ENCODE data around the gene MRPL10.

- TF ChIP-seq RBBP5 (IDR thresholded peaks at IDR 0.05; ENCODE audit: borderline replicate concordance, low read depth, low read length) (no peak), NRF1 (IDR thresholded peaks at IDR 0.05; ENCODE audit: low read depth, low read length) (no peak), POLR2A (IDR thresholded peaks at IDR 0.05; ENCODE audit: control extremely low read depth in 1 of 2, low read depth in 2 of 2, low read length in 2 of 2) (no peak), TAF1 (IDR thresholded peaks at IDR 0.05; ENCODE audit: low read depth, low read length) (no peak), HDAC2 (IDR thresholded peaks at IDR 0.05; ENCODE audit: borderline replicate concordance in 1 of 2, low read depth in 2 of 2, low read length in 2 of 2) (no peak), CTCF (IDR thresholded peaks at IDR 0.05; ENCODE audit: control extremely low read depth in 1 of 3, insufficient read depth in 1 of 3, low read depth in 1 of 3, low read length in 3 of 3) (no peak), YY1 (IDR thresholded peaks at IDR 0.05; ENCODE audit: low read depth, low read length) (no peak), EZH2 (IDR thresholded peaks at IDR 0.05; ENCODE audit: low read depth, low read length, severe bottlenecking) (no peak)
These were observed 49.9 kb downstream of the MRPL10 start for GRCh38 chr17:47781397-47781796.

All from H1 (cell line).